ENCODE results near the gene ANKRD28. TPM values are rescaled to one million over a fixed set of nuclear protein-coding genes. Genes with fewer than 3 reads are reported as not detected.

The ANKRD28 gene
- total and polyA plus RNA-seq, 2 of the 13 experiments (the other 11 are each of a cell fraction or from before 2014, with no cell fraction given) = 21.0 to 28.9 TPM

GRCh38 chr3:15768421-15769255, 29.1 kb downstream of the ANKRD28 start:
- 86% methylated on average over 5 of the region's 5 CpGs for WGBS (ENCODE audit: low lambda C conversion rate)
- Histone ChIP-seq H3K4me2 (ENCODE audit: low read depth, low read length) (no peak overlapping the region), H3K4me1 (ENCODE audit: insufficient read depth, low read length) (peaks cover 14% of the 10 kb centered on the region), H3K79me2 (ENCODE audit: insufficient read depth, low read length) (peaks cover 8% of the 10 kb centered on the region), H3K9ac (ENCODE audit: insufficient read depth, low read depth, low read length) (no peak overlapping the region), H3K9me3 (ENCODE audit: low read length) (no peaks in the 10 kb centered on the region), H3K27ac (ENCODE audit: extremely low read length, insufficient read depth, low read length) (peak overlapping the region; percentile 7), H4K20me1 (ENCODE audit: insufficient read depth, low read length) (no peaks in the 10 kb centered on the region), H2AFZ (ENCODE audit: low read length) (no peak overlapping the region), H3K4me3 (replicated peaks in 1 of 3; ENCODE audit: insufficient read depth in 1 of 3, low read depth in 2 of 3, low read length in 3 of 3) (no peak overlapping the region), H3K27me3 (ENCODE audit: control insufficient read depth in 1 of 2, insufficient read depth in 2 of 2, low read length in 2 of 2) (no peaks in the 10 kb centered on the region), H3K36me3 (replicated peaks in 1 of 2; ENCODE audit: control insufficient read depth in 1 of 2, insufficient read depth in 2 of 2, low read length in 2 of 2) (peaks cover 0 to 6% of the 10 kb centered on the region in 2 experiments; a peak in 1 of 5 replicates)
- DNase-seq (ENCODE audit: low spot score) (peak; percentile 83), FAIRE-seq (peak; percentile 18), ATAC-seq (peak; percentile 89)
- POLR2A ChIA-PET = interaction anchor here (1.5 kb wide), 1 partner anchor 29 kb away, joined by 3 read pairs; the partner anchor contains the start of gene ANKRD28
- CTCF ChIA-PET (ENCODE audit: low intra/inter-chr PET ratio, low total read pairs) = no interaction called here
- BruUV-seq (replicated peaks) = no TSS peak
- in situ Hi-C loops (cut with HindIII; ENCODE audit: extremely low pct_ligation_motif_present, low pct_unique_long_range_greater_than_20kb) = no loop called here
- intact Hi-C loops (cut with micrococcal nuclease; ENCODE audit: unreplicated experiment) = no loop called here
- TF ChIP-seq ZNF605 (CRISPR knock-in tag; IDR thresholded peaks at IDR 0.05) (no peak), IRX3 (CRISPR knock-in tag; IDR thresholded peaks at IDR 0.05; ENCODE audit: borderline replicate concordance, low read depth) (no peak), ZNF790 (CRISPR knock-in tag; IDR thresholded peaks at IDR 0.05; ENCODE audit: borderline replicate concordance) (no peak), ZNF317 (CRISPR knock-in tag; IDR thresholded peaks at IDR 0.05) (no peak), ZNF564 (CRISPR knock-in tag; IDR thresholded peaks at IDR 0.05) (no peak), ZNF276 (CRISPR knock-in tag; IDR thresholded peaks at IDR 0.05; ENCODE audit: low read depth) (no peak), MXI1 (IDR thresholded peaks at IDR 0.05; ENCODE audit: borderline replicate concordance, low read depth, low read length) (no peak), HOMEZ (CRISPR knock-in tag; IDR thresholded peaks at IDR 0.05; ENCODE audit: low read depth) (peak; percentile 46; the same call in 1 of the 2 replicates), MLX (CRISPR knock-in tag; IDR thresholded peaks at IDR 0.05) (no peak), GPN1 (CRISPR knock-in tag; IDR thresholded peaks at IDR 0.05; ENCODE audit: borderline replicate concordance) (no peak), ZNF44 (CRISPR knock-in tag; IDR thresholded peaks at IDR 0.05) (no peak), ZNF770 (CRISPR knock-in tag; IDR thresholded peaks at IDR 0.05) (no peak), ZNF503 (CRISPR knock-in tag; IDR thresholded peaks at IDR 0.05) (no peak), DNMT3B (CRISPR knock-in tag; conservative IDR thresholded peaks at IDR 0.05) (no peak), FIP1L1 (IDR thresholded peaks at IDR 0.05; ENCODE audit: borderline replicate concordance, insufficient read depth, low read depth, low read length) (no peak)

All from HepG2 (cell line).